WERI-Rb-1 (cell line): ENCODE results near the gene VMA21.

Source experiments
- DNase-seq: peaks from one replicate; pipeline ENCODE4 v3.0.0-alpha.2; 2020
- H3K27ac ChIP-seq: fragments of 250-450 bp; sonication (Bioruptor Pico); 2 replicates; pipeline ENCODE4 v1.5.1; 2020; ENCODE audit warnings: mild to moderate bottlenecking, moderate library complexity
- H3K27me3 ChIP-seq: fragments of 250-450 bp; sonication (Bioruptor Pico); 2 replicates; pipeline ENCODE4 v1.5.1; 2021; ENCODE audit warnings: mild to moderate bottlenecking, low read depth, moderate library complexity; ENCODE audit not compliant: insufficient read depth, severe bottlenecking
- H3K36me3 ChIP-seq: fragments of 250-450 bp; sonication (Bioruptor Pico); 2 replicates; pipeline ENCODE4 v1.5.1; 2020; ENCODE audit warnings: mild to moderate bottlenecking, moderate library complexity
- H3K4me3 ChIP-seq: 2 replicates; pipeline ENCODE4 v1.5.1; 2011; ENCODE audit warnings: low read depth, mild to moderate bottlenecking, control low read depth, low read length
- H3K9me3 ChIP-seq: fragments of 250-450 bp; sonication (Bioruptor Pico); 2 replicates; pipeline ENCODE4 v1.5.1; 2021; ENCODE audit warnings: mild to moderate bottlenecking, moderate library complexity; ENCODE audit not compliant: severe bottlenecking
- TF ChIP-seq, protein P1 (sequence below): IDR thresholded peaks from 2 replicates; pipeline ENCODE4 v1.5.1; 2011; ENCODE audit warnings: low read depth, mild to moderate bottlenecking, control low read depth, inconsistent platforms, low read length

The VMA21 gene

GRCh38 chrX:151396825-151397740, at the start of gene VMA21:
TSS of gene VMA21 (plus strand) at chrX:151397206. CDS start at chrX:151397309, 103 bp downstream.
- Histone ChIP-seq H3K4me3 (peak within 1 kb of the TSS; percentile 96), H3K27ac (peak within 1 kb of the TSS; percentile 97), H3K27me3 (no peaks in the 10 kb centered on the region), H3K9me3 (peaks cover 3% of the 10 kb centered on the region), H3K36me3 (peaks cover 18% of the 10 kb centered on the region)
- DNase-seq: peak; percentile 91
- TF ChIP-seq, protein P1, sequence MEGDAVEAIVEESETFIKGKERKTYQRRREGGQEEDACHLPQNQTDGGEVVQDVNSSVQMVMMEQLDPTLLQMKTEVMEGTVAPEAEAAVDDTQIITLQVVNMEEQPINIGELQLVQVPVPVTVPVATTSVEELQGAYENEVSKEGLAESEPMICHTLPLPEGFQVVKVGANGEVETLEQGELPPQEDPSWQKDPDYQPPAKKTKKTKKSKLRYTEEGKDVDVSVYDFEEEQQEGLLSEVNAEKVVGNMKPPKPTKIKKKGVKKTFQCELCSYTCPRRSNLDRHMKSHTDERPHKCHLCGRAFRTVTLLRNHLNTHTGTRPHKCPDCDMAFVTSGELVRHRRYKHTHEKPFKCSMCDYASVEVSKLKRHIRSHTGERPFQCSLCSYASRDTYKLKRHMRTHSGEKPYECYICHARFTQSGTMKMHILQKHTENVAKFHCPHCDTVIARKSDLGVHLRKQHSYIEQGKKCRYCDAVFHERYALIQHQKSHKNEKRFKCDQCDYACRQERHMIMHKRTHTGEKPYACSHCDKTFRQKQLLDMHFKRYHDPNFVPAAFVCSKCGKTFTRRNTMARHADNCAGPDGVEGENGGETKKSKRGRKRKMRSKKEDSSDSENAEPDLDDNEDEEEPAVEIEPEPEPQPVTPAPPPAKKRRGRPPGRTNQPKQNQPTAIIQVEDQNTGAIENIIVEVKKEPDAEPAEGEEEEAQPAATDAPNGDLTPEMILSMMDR: no peak

DNA sequence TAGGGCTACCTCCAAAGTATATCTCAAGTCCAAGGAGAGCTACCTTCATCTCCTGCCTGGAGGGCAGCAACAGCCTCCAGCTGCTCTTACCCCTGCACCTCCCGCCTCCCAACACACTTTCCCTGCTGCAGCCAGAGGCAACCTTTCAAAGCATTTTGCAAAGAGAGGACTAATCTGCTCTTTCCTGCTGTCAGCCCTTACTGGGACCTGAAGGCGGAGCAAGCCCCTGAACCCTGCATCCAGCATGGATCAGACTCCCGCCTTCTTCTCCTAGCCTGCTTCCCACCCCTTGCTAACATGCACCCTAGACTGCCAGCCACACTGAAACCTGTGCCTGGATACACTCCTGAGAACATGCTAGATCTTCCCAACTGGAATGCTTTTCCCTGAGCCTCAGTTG, 37.7 kb upstream of the VMA21 start:
- DNase-seq: no peak
- Histone ChIP-seq H3K27me3 (peaks cover 56% of the 10 kb centered on the region), H3K36me3 (no peaks in the 10 kb centered on the region), H3K4me3 (no peak overlapping the region), H3K27ac (no peak overlapping the region), H3K9me3 (peaks cover 5% of the 10 kb centered on the region)
- TF ChIP-seq, protein P1: no peak

DNA sequence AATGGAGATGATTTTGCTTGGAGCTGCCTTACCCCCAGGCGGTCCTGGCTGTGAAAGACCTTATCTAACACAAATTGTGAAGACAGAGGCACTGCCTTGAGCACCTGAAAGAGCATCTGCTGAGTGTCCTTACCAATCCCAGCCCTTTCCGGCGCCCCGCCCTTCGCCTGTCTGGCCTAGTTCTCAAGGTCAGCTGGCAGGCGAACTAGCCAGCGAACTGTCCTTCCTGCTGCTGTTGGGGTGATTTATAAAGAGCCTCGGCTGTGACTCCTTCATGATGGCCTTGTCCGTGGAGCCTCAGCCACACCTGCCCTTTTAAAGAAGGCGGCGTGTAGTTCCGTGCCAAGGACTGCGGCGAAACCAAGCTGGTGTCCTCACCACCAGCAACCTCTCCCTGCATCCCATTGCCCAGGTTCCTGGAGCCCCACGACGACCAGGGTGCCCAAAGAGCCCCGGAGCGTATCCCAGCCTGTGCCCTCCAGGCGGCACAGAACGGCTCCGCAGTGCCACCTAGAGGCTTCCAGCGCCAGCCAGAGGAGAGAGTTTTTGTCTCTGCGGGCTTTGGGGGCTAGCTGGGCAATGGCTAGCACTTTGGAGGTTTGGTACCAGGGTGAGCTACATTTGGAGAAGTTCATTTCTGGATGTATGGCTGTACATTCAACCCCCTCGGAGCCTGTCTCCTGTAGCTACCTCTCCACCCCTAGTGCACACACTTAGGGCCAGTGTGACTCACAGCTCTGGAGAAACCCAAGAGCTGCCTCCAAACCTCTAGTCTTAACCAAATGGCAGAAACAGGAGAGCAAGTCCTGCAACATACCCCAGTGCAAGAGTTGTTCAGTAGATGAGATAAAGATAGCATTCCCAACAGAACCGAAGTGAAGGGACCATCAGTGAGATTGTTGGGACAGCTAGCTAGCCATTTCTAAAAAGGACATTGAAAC, 36.8 kb upstream of the VMA21 start:
- Histone ChIP-seq H3K9me3 (peaks cover 5% of the 10 kb centered on the region), H3K27me3 (peaks cover 53% of the 10 kb centered on the region), H3K27ac (no peak overlapping the region), H3K36me3 (no peaks in the 10 kb centered on the region), H3K4me3 (peak overlapping the region; percentile 7)
- TF ChIP-seq, protein P1: peak; percentile 95
- peak; percentile 62 for DNase-seq

GRCh38 chrX:151363316-151363715, 33.7 kb upstream of the VMA21 start:
- H3K36me3 ChIP-seq: no peaks in the 10 kb centered on the region
- no peak for DNase-seq
- H3K27me3 ChIP-seq: peaks cover 53% of the 10 kb centered on the region
- TF ChIP-seq, protein P1: no peak
- H3K4me3 ChIP-seq: no peak overlapping the region
- H3K27ac ChIP-seq: no peak overlapping the region
- H3K9me3 ChIP-seq: no peaks in the 10 kb centered on the region

DNA sequence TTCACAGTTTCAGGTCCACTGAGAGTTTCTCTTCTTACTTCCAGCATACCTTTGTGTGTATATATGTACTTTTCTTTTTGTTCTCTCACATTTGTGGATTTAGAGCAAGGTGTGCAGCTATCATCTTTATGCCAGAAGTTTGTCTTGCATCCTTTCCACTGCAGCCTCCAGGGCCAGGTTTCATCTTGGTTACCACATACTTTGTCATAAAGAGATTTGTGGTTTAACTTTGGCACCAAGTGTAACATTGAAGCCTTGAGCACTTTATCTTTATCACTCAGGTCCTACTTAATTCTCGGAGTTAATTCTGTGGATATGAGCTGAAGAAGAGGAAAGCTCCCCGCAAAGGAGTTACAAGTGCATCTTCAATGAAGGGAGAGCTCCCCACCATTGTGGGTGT, 31.4 kb upstream of the VMA21 start:
- H3K27me3 ChIP-seq: peaks cover 44% of the 10 kb centered on the region
- DNase-seq: no peak
- no peaks in the 10 kb centered on the region for H3K36me3 ChIP-seq
- TF ChIP-seq, protein P1: no peak
- H3K4me3 ChIP-seq: no peak overlapping the region
- H3K27ac ChIP-seq: no peak overlapping the region
- no peaks in the 10 kb centered on the region for H3K9me3 ChIP-seq
